Measurements from ENCODE around the gene DTD2.

GRCh38 chr14:31442284-31442683 lies 15.0 kb downstream of the DTD2 start:
- TF ChIP-seq CTCF (conservative IDR thresholded peaks at IDR 0.05; ENCODE audit: low read length) (no peak), EZH2phosphoT487 (IDR thresholded peaks at IDR 0.05; ENCODE audit: borderline replicate concordance) (no peak)

Data from Loucy (cell line).